SK-N-SH (cell line): ENCODE measurements around the gene DDX42.

ENCODE experiments used
- CTCF ChIP-seq: fragments of 200-600 bp; sonication (generic); IDR thresholded peaks from 2 replicates; pipeline ENCODE4 v1.6.1; 2017; ENCODE audit warnings: antibody characterized with exemption, mild to moderate bottlenecking, moderate library complexity
- NRF1 ChIP-seq: IDR thresholded peaks from 2 replicates; pipeline ENCODE4 v1.6.1; 2012; ENCODE audit warnings: low read depth, mild to moderate bottlenecking, low read length
- RAD21 ChIP-seq: IDR thresholded peaks from 2 replicates; pipeline ENCODE4 v1.6.1; 2012; ENCODE audit warnings: mild to moderate bottlenecking, low read length
- RCOR1 ChIP-seq: fragments of 150-350 bp; IDR thresholded peaks from 2 replicates; pipeline ENCODE4 v1.6.1; 2017; ENCODE audit warnings: antibody characterized with exemption, low read length
- REST ChIP-seq: IDR thresholded peaks from 2 replicates; pipeline ENCODE4 v1.6.1; 2012; ENCODE audit warnings: mild to moderate bottlenecking, low read depth, low read length, moderate library complexity
- RFX5 ChIP-seq: IDR thresholded peaks from 2 replicates; pipeline ENCODE4 v1.6.1; 2012; ENCODE audit warnings: mild to moderate bottlenecking, improper control_type of control experiment, low read length

GRCh38 chr17:63790057-63790456 lies 16.1 kb downstream of the DDX42 start:
- TF ChIP-seq CTCF, result no peak
- no peak for TF ChIP-seq NRF1
- TF ChIP-seq RFX5, result no peak
- TF ChIP-seq REST, result no peak
- TF ChIP-seq RAD21, result no peak
- TF ChIP-seq RCOR1, result no peak
